ENCODE measurements around the gene ARPC1B.

GRCh38 chr7:99326408-99326782 lies 48.1 kb upstream of the ARPC1B start:
- TF ChIP-seq, protein P1, sequence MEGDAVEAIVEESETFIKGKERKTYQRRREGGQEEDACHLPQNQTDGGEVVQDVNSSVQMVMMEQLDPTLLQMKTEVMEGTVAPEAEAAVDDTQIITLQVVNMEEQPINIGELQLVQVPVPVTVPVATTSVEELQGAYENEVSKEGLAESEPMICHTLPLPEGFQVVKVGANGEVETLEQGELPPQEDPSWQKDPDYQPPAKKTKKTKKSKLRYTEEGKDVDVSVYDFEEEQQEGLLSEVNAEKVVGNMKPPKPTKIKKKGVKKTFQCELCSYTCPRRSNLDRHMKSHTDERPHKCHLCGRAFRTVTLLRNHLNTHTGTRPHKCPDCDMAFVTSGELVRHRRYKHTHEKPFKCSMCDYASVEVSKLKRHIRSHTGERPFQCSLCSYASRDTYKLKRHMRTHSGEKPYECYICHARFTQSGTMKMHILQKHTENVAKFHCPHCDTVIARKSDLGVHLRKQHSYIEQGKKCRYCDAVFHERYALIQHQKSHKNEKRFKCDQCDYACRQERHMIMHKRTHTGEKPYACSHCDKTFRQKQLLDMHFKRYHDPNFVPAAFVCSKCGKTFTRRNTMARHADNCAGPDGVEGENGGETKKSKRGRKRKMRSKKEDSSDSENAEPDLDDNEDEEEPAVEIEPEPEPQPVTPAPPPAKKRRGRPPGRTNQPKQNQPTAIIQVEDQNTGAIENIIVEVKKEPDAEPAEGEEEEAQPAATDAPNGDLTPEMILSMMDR (conservative IDR thresholded peaks at IDR 0.05; ENCODE audit: low read length) = no peak
- no peak for TF ChIP-seq EZH2phosphoT487 (IDR thresholded peaks at IDR 0.05; ENCODE audit: borderline replicate concordance)
